ENCODE measurements around the gene ARHGAP4.

Gene ARHGAP4

GRCh38 chrX:153922932-153923857 lies 2.9 kb downstream of the ARHGAP4 start:
- peaks cover 10% of the 10 kb centered on the region; the same call in 1 of the 2 replicates for H3K36me3 ChIP-seq (ENCODE audit: insufficient read depth, low read length)
- no peak overlapping the region for H3K4me3 ChIP-seq (ENCODE audit: low read length)
- H3K27me3 ChIP-seq (ENCODE audit: insufficient read depth, low read length), result no peaks in the 10 kb centered on the region
- WGBS, result 76% methylated on average over 25 of the region's 25 CpGs
- no peak overlapping the region for H3K27ac ChIP-seq (ENCODE audit: low read depth, low read length)
- no peak overlapping the region for H3K9ac ChIP-seq (ENCODE audit: low read depth, low read length)
- no peaks in the 10 kb centered on the region for H3K9me3 ChIP-seq (ENCODE audit: insufficient read depth, low read depth, low read length)
- H3K4me1 ChIP-seq (ENCODE audit: insufficient read depth, low read length), result peaks cover 8% of the 10 kb centered on the region; the same call in 1 of the 2 replicates

- H3K9ac ChIP-seq (ENCODE audit: low read depth, low read length), result no peak overlapping the region
- 90% methylated on average over 36 of the region's 40 CpGs for WGBS
- H3K9me3 ChIP-seq (ENCODE audit: insufficient read depth, low read depth, low read length), result no peaks in the 10 kb centered on the region
- no peaks in the 10 kb centered on the region for H3K27me3 ChIP-seq (ENCODE audit: insufficient read depth, low read length)
- no peak overlapping the region for H3K4me3 ChIP-seq (ENCODE audit: low read length)
- H3K27ac ChIP-seq (ENCODE audit: low read depth, low read length), result no peak overlapping the region
- peaks cover 8% of the 10 kb centered on the region; the same call in 1 of the 2 replicates for H3K4me1 ChIP-seq (ENCODE audit: insufficient read depth, low read length)
- peaks cover 16% of the 10 kb centered on the region for H3K36me3 ChIP-seq (ENCODE audit: insufficient read depth, low read length)
Measured at GRCh38 chrX:153921511-153922446, 4.3 kb downstream of the ARHGAP4 start.

GRCh38 chrX:153921070-153921469 lies 5.0 kb downstream of the ARHGAP4 start:
- Histone ChIP-seq H3K27me3 (ENCODE audit: insufficient read depth, low read length) (no peaks in the 10 kb centered on the region), H3K4me3 (ENCODE audit: low read length) (no peak overlapping the region), H3K27ac (ENCODE audit: low read depth, low read length) (no peak overlapping the region), H3K9ac (ENCODE audit: low read depth, low read length) (no peak overlapping the region), H3K4me1 (ENCODE audit: insufficient read depth, low read length) (peaks cover 8% of the 10 kb centered on the region; the same call in 1 of the 2 replicates), H3K9me3 (ENCODE audit: insufficient read depth, low read depth, low read length) (no peaks in the 10 kb centered on the region), H3K36me3 (ENCODE audit: insufficient read depth, low read length) (peaks cover 16% of the 10 kb centered on the region)
- 94% methylated on average over 16 of the region's 16 CpGs for WGBS

GRCh38 chrX:153920546-153920945 lies 5.5 kb downstream of the ARHGAP4 start:
- Histone ChIP-seq H3K27ac (ENCODE audit: low read depth, low read length) (no peak overlapping the region), H3K4me3 (ENCODE audit: low read length) (no peak overlapping the region), H3K27me3 (ENCODE audit: insufficient read depth, low read length) (no peaks in the 10 kb centered on the region), H3K9me3 (ENCODE audit: insufficient read depth, low read depth, low read length) (no peaks in the 10 kb centered on the region), H3K9ac (ENCODE audit: low read depth, low read length) (no peak overlapping the region), H3K4me1 (ENCODE audit: insufficient read depth, low read length) (peaks cover 8% of the 10 kb centered on the region; the same call in 1 of the 2 replicates), H3K36me3 (ENCODE audit: insufficient read depth, low read length) (peaks cover 16% of the 10 kb centered on the region)
- WGBS, result 97% methylated on average over 14 of the region's 14 CpGs

GRCh38 chrX:153919281-153919680 lies 6.8 kb downstream of the ARHGAP4 start:
- Histone ChIP-seq H3K36me3 (ENCODE audit: insufficient read depth, low read length) (peaks cover 16% of the 10 kb centered on the region), H3K9me3 (ENCODE audit: insufficient read depth, low read depth, low read length) (no peaks in the 10 kb centered on the region), H3K27ac (ENCODE audit: low read depth, low read length) (no peak overlapping the region), H3K4me1 (ENCODE audit: insufficient read depth, low read length) (no peaks in the 10 kb centered on the region), H3K27me3 (ENCODE audit: insufficient read depth, low read length) (no peaks in the 10 kb centered on the region), H3K4me3 (ENCODE audit: low read length) (no peak overlapping the region), H3K9ac (ENCODE audit: low read depth, low read length) (no peak overlapping the region)
- 95% methylated on average over 13 of the region's 13 CpGs for WGBS

GRCh38 chrX:153917869-153918268 lies 8.2 kb downstream of the ARHGAP4 start:
- peaks cover 16% of the 10 kb centered on the region for H3K36me3 ChIP-seq (ENCODE audit: insufficient read depth, low read length)
- H3K27me3 ChIP-seq (ENCODE audit: insufficient read depth, low read length), result no peaks in the 10 kb centered on the region
- H3K9ac ChIP-seq (ENCODE audit: low read depth, low read length), result no peak overlapping the region
- no peak overlapping the region for H3K4me3 ChIP-seq (ENCODE audit: low read length)
- WGBS, result 94% methylated on average over 6 of the region's 6 CpGs
- no peak overlapping the region for H3K27ac ChIP-seq (ENCODE audit: low read depth, low read length)
- no peaks in the 10 kb centered on the region for H3K4me1 ChIP-seq (ENCODE audit: insufficient read depth, low read length)
- H3K9me3 ChIP-seq (ENCODE audit: insufficient read depth, low read depth, low read length), result no peaks in the 10 kb centered on the region

- Histone ChIP-seq H3K27ac (ENCODE audit: low read depth, low read length) (no peak overlapping the region), H3K4me3 (ENCODE audit: low read length) (no peak overlapping the region), H3K27me3 (ENCODE audit: insufficient read depth, low read length) (no peaks in the 10 kb centered on the region), H3K9me3 (ENCODE audit: insufficient read depth, low read depth, low read length) (no peaks in the 10 kb centered on the region), H3K4me1 (ENCODE audit: insufficient read depth, low read length) (no peaks in the 10 kb centered on the region), H3K36me3 (ENCODE audit: insufficient read depth, low read length) (peaks cover 9% of the 10 kb centered on the region), H3K9ac (ENCODE audit: low read depth, low read length) (no peak overlapping the region)
- 94% methylated on average over 17 of the region's 17 CpGs for WGBS
Measured at GRCh38 chrX:153913701-153914100, 12.4 kb downstream of the ARHGAP4 start.

- WGBS, result 77% methylated on average over 13 of the region's 17 CpGs
- H3K4me3 ChIP-seq (ENCODE audit: low read length), result no peak overlapping the region
- no peaks in the 10 kb centered on the region for H3K9me3 ChIP-seq (ENCODE audit: insufficient read depth, low read depth, low read length)
- no peaks in the 10 kb centered on the region for H3K4me1 ChIP-seq (ENCODE audit: insufficient read depth, low read length)
- H3K9ac ChIP-seq (ENCODE audit: low read depth, low read length), result no peak overlapping the region
- H3K27me3 ChIP-seq (ENCODE audit: insufficient read depth, low read length), result no peaks in the 10 kb centered on the region
- H3K27ac ChIP-seq (ENCODE audit: low read depth, low read length), result no peak overlapping the region
- H3K36me3 ChIP-seq (ENCODE audit: insufficient read depth, low read length), result peaks cover 6% of the 10 kb centered on the region
Measured at GRCh38 chrX:153913211-153913610, 12.9 kb downstream of the ARHGAP4 start.

GRCh38 chrX:153911798-153912197 lies 14.3 kb downstream of the ARHGAP4 start:
- no peaks in the 10 kb centered on the region for H3K27me3 ChIP-seq (ENCODE audit: insufficient read depth, low read length)
- H3K9ac ChIP-seq (ENCODE audit: low read depth, low read length), result no peak overlapping the region
- H3K27ac ChIP-seq (ENCODE audit: low read depth, low read length), result no peak overlapping the region
- no peaks in the 10 kb centered on the region for H3K9me3 ChIP-seq (ENCODE audit: insufficient read depth, low read depth, low read length)
- WGBS, result 96% methylated on average over 4 of the region's 6 CpGs
- no peaks in the 10 kb centered on the region for H3K4me1 ChIP-seq (ENCODE audit: insufficient read depth, low read length)
- H3K4me3 ChIP-seq (ENCODE audit: low read length), result no peak overlapping the region
- no peaks in the 10 kb centered on the region for H3K36me3 ChIP-seq (ENCODE audit: insufficient read depth, low read length)

GRCh38 chrX:153910446-153910845 lies 15.6 kb downstream of the ARHGAP4 start:
- no peaks in the 10 kb centered on the region for H3K4me1 ChIP-seq (ENCODE audit: insufficient read depth, low read length)
- no peak overlapping the region for H3K4me3 ChIP-seq (ENCODE audit: low read length)
- no peaks in the 10 kb centered on the region for H3K27me3 ChIP-seq (ENCODE audit: insufficient read depth, low read length)
- H3K9me3 ChIP-seq (ENCODE audit: insufficient read depth, low read depth, low read length), result no peaks in the 10 kb centered on the region
- no peaks in the 10 kb centered on the region for H3K36me3 ChIP-seq (ENCODE audit: insufficient read depth, low read length)
- WGBS, result 95% methylated on average over 21 of the region's 22 CpGs
- H3K9ac ChIP-seq (ENCODE audit: low read depth, low read length), result no peak overlapping the region
- no peak overlapping the region for H3K27ac ChIP-seq (ENCODE audit: low read depth, low read length)

GRCh38 chrX:153909980-153910360 lies 16.1 kb downstream of the ARHGAP4 start:
- Histone ChIP-seq H3K9ac (ENCODE audit: low read depth, low read length) (no peak overlapping the region), H3K4me1 (ENCODE audit: insufficient read depth, low read length) (no peaks in the 10 kb centered on the region), H3K27ac (ENCODE audit: low read depth, low read length) (no peak overlapping the region), H3K9me3 (ENCODE audit: insufficient read depth, low read depth, low read length) (no peaks in the 10 kb centered on the region), H3K27me3 (ENCODE audit: insufficient read depth, low read length) (no peaks in the 10 kb centered on the region), H3K36me3 (ENCODE audit: insufficient read depth, low read length) (no peaks in the 10 kb centered on the region), H3K4me3 (ENCODE audit: low read length) (no peak overlapping the region)
- 96% methylated on average over 25 of the region's 25 CpGs for WGBS
